Muscle of arm (tissue), 12 donors: ENCODE measurements around the gene UBAP1. TPM values are rescaled to one million over a fixed set of nuclear protein-coding genes. Genes with fewer than 3 reads are reported as not detected.
"Not testable (repeated sequence)": the region's sequence is repeated elsewhere in the genome, so short reads cannot be mapped to it uniquely, and the experiment has no call there.

Experiments
- DNase-seq: peaks from one replicate; pipeline ENCODE4 v3.0.0-alpha.2; 2013
- polyA plus RNA-seq, 12 donors: library from polyadenylated mRNA; unstranded; fragments of 120-200 nt; gene quantifications; one replicate each; pipeline ENCODE4 v1.2.1, GENCODE V29; 2013; ENCODE audit not compliant: insufficient read length in 12 of 12

Gene UBAP1
- polyA plus RNA-seq, 12 donors, result 32.0 to 46.5 (median 39.3) TPM; not detected in 1

DNA sequence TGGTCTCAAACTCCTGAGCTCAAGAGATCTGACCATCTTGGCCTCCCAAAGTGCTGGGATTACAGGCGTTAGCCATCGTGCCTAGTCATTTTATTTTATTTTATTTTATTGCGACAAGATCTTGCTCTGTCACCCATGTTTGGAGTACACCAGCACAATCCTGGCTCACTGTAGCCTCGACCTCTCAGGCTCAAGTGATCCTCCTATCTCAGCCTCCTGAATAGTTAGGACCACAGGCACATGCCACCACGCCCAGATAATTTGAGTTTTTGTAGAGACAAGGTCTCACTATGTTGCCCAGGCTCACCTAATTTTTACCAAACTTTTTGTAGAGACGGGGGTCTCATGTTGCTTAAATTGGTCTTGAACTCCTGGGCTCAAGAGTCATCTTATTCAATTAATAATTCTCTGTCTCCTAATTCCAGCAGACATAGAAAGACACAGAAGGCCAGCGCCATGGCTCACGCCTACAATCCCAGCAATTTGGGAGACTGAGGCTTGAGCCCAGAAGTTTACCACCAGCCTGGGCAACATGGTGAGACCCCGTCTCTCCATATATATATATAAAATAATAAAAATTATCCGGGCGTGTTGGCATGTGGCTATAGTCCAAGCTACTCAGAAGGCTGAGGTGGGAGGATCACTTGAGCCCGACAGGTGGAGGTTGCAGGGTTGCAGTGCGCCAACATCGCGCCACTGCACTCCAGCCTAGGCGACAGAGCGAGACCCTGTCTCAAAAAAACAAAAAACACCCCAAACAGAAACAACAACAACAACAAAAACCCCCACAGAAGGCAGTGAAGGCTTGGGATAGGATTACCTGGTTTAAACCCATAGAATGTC is 1.0 kb upstream of the UBAP1 start:
- DNase-seq, result no peak

DNA sequence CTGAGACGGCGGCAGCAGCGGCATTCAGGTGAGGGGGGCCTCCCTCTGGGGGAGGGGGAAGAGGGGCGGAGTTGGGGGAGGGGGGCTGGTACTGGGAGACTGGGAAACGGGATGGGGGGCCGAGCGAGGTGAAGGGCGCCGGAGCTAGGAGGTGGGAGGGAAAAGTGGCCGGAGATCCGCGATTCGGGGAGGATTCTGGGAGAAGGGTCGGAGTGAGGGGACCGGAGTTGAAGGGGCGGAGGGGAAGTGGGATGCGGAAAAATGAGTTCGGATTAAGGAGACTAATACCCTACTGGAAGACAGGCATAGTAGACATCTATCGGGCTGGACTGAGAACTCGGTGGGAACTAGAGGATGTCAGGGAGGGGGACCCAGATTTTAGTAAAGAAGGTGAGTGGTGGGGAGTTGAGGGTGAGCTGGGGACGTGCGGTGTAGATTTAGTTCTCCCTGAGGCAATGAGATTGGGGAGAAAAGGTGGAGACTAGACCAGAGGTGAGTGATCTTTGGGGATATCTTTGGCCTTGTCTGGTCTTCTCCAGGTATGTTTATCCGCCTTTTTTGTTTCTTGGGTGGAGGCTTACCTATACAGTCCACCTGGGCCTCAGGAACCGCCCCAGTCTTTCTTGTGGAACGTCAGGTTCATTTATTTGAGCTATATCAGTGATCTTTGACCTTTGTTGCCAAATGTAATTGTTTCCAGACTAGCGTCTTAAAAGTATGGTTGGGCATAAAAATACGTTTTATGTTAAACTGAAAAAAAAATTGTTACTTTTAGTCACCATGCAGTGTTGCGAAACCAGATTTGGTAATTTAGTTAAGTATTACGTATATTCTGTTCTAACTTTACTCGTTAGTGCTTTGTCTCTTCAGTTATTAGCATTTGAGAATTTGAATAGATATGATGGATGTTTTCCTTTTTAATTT is 632 bp downstream of the UBAP1 start:
- no peak for DNase-seq

- DNase-seq, result no peak
These were observed 7.1 kb downstream of the UBAP1 start for GRCh38 chr9:34185778-34186551.

DNA sequence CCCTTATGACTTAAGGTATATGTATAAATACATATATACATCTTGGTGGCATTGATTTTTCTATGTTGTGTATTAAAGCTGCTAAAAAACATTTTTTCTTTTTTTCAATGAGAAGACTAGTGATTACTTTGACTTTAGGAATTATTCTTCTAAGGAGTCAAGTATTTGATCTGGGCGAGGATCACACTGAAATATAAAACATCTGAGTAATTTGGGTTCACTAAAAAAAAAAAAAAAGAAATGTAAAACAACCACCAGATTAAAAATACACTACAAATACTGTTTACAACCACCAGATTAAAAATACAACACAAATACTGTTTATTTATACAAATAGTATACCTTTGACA is 9.0 kb downstream of the UBAP1 start:
- no peak for DNase-seq

GRCh38 chr9:34190996-34191892 is 12.4 kb downstream of the UBAP1 start:
- DNase-seq, result no peak

- DNase-seq, result no peak
These were observed 16.3 kb downstream of the UBAP1 start for GRCh38 chr9:34195143-34195542.

GRCh38 chr9:34197286-34197685 is 18.4 kb downstream of the UBAP1 start:
- DNase-seq, result not testable (repeated sequence)

DNA sequence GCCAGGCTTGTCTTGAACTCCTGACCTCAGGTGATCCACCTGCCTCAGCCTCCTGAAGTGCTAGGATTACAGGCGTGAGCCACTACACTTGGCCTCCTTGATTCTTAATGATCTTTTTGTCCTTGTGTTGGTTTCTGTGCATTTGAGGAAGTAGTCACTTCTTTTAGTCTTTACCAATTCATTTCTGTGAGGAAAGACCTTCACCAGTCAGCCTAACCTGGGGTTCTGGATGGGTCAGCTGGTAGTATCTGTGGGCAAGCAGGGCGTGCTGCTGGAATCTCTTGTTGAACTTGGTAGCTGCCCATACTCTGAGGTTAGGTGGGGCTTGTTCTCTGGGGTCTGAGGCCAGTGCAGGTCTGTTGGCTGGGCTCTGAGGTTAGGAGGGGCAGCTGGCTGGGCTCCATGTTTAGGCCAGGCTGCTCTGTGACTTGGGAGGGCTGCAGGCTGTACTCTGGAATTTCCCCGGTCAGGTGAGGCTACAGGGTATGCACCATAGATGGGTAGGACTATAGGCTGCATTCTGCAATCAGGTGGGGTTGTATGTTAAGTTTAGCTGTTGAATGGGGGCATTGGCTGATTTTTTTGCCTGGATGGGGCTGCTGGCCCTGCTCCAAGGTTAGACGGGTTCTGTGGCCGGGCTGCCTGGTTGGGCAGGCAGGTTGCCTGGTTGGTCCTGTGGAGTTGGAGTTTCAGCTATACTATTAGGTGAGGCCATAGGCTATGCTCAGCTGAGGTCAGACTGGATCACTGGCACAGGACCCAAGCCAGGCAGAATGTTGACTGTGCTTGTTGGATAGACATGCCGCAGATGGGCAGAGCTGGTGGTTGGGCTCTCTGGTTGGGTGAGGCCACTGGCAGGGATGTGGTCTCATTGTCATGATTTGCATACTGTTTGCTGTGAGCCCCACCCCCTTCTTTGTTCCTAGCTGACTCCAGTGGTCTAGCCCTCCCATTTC is 19.2 kb downstream of the UBAP1 start:
- DNase-seq, result no peak

GRCh38 chr9:34200092-34200491 is 21.2 kb downstream of the UBAP1 start:
- DNase-seq, result no peak

GRCh38 chr9:34203275-34203991 is 24.6 kb downstream of the UBAP1 start:
- peak; percentile 50 for DNase-seq

DNA sequence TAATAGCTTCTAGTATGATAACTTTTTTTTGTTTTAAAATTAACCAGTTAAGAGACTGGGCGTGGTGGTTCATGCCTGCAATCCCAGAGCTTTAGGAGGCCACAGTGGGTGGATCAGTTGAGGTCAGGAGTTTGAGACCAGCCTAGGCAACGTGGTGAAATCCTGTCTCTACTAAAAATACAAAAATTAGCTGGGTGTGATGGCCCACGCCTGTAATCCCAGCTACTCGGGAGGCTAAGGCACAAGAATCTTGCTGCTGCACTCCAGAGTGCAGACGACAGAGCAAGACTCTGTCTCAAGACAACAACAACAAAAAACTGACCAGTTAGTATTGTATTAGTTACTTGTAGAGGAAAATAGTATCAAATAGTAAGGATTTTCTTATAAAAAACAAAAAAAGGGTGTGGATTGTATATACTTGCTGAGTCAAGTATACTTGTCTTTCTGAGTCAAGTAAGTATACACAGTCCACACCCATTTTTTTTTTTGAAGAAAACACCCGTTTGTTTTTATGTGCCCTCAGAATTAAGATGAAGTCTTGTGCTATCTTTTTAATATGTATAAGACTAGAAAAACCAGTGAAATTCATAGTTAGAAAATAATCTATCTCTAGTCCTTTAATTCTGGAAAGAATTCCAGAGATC is 25.3 kb downstream of the UBAP1 start:
- DNase-seq, result no peak

DNA sequence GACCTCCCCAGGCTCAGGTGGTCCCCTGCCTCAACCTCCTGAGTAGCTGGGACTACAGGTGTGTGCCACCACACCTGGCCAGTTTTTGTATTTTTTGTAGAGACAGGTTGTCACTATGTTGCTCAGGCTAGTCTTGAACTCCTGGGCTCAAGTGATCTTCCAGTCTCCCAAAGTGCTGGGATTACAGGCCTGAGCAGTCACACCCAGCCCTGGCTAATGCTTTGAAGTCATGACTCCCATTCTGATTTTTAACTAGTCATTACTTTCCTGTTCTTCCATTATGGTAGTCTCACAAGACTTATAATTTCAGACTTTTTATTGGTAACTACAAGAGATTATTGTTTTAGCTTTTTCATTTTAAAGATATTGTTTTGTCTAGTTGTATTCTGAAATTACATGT is 26.3 kb downstream of the UBAP1 start:
- DNase-seq, result no peak

GRCh38 chr9:34206561-34206960 is 27.7 kb downstream of the UBAP1 start:
- DNase-seq, result no peak

GRCh38 chr9:34211395-34211794 is 32.6 kb downstream of the UBAP1 start:
- DNase-seq, result no peak

DNA sequence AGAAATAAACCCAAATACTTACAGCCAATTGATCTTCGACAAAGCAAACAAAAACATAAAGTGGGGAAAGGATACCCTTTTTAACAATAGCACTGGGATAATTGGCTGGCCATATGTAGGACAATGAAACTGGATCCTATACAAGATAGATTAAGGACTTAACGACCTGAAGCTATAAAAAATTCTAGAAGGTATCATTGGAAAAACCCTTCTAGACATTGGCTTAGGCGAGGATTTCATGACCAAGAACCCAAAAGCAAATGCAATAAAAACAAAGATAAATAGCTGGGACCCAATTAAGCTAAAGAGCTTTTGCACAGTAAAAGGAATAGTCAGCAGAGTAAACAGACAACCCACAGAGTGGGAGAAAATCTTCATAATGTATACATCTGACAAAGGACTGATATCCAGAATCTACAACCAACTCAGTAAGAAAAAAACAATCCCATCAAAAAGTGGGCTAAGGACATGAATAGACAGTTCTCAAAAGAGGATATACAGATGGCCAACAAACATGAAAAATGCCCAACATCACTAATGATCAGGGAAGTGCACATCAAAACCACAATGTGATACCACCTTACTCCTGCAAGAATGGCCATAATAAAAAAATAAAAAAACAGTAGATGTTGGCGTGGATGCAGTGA is 35.6 kb downstream of the UBAP1 start:
- DNase-seq, result not testable (repeated sequence)

DNA sequence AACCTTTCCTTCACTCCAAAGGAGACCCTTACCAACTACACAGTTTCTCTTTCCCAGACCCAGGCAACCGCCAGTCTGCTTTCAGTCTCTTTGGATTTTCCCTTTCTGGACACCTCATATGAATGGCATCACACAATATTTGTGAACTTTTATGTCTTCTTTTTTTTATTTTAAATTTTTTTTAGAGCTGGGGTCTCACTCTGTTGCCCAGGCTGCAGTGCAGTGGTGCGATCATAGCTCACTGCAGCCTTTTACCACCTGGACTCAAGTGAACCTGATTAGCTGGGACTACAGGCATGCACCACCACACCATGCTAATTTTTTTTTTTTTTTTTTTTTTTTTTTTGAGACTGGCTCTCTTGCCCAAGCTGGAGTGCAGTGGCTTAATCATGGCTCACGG is 37.5 kb downstream of the UBAP1 start:
- DNase-seq, result no peak

GRCh38 chr9:34217015-34217414 is 38.2 kb downstream of the UBAP1 start:
- DNase-seq, result not testable (repeated sequence)

DNA sequence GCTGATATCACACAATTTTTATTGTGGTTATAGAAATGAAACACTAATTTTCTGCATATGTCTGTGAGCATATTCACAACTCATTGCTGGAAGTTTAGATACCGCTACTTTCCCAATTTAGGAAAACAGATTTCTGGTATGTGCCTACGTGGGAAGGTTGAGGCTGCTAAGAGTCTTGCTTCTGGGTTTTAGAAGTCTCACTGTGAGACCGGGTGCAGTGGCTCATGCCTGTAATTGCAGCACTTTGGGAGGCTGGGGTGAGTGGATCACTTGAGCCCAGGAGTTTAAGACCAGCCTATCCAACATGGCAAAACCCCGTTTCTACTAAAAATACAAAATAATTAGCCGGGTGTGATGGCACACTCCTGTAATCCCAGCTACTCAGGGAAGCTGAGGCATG is 39.6 kb downstream of the UBAP1 start:
- DNase-seq, result no peak
